GM12878 (cell line): ENCODE measurements around the gene ZNF17. TPM values are rescaled to one million over a fixed set of nuclear protein-coding genes. Genes with fewer than 3 reads are reported as not detected.

Experiments used
- ATAC-seq: fragments of 200-7000 bp; cut with Tn5 transposase; 3 replicates; pipeline ENCODE4 v1.9.1; 2020; ENCODE audit warnings: mild to moderate bottlenecking, moderate library complexity
- BruUV-seq: library from RNA; stranded (reverse); fragments of 400-500 nt; replicated peaks from 2 replicates; lab custom pipeline; 2021; lab: Mats Ljungman, UMichigan
- CTCF ChIA-PET: fragments of 300-600 bp; sonication (Branson Sonifier 250); formaldehyde crosslinking; extraction: SDS; loops from one replicate; lab custom pipeline; 2021; ENCODE audit warnings: inconsistent platforms; lab: Yijun Ruan, JAX
- POLR2A ChIA-PET: fragments of 350-600 bp; formaldehyde crosslinking; extraction: SDS; loops from one replicate; lab custom pipeline; 2021; ENCODE audit warnings: inconsistent platforms; lab: Charles Lee
- RAD21 ChIA-PET: fragments of 300-600 bp; sonication (Branson Sonifier 250); formaldehyde crosslinking; loops from one replicate; lab custom pipeline; 2023; ENCODE audit warnings: antibody characterized with exemption; ENCODE audit not compliant: unreplicated experiment; lab: Charles Lee
- SMC1A ChIA-PET: fragments of 300-600 bp; sonication (Branson Sonifier 250); formaldehyde crosslinking; loops from one replicate; lab custom pipeline; 2023; ENCODE audit not compliant: unreplicated experiment, uncharacterized antibody; lab: Charles Lee
- DNase-seq: peaks from one replicate; pipeline ENCODE4 v3.0.0-alpha.2; 2011; ENCODE audit warnings: low read depth, low spot score
- FAIRE-seq: peaks from 3 replicates; lab custom pipeline; 2011; peaks lifted over from hg19 to GRCh38; lab: Jason Lieb, UNC
- H2AFZ ChIP-seq: 2 replicates; pipeline ENCODE4 v1.6.0; 2011; ENCODE audit warnings: low read depth, low read length, control low read depth; ENCODE audit not compliant: control insufficient read depth
- H3K27ac ChIP-seq: 2 replicates; pipeline ENCODE4 v1.5.1; 2011; ENCODE audit warnings: control low read depth; ENCODE audit not compliant: control insufficient read depth, insufficient read depth
- H3K27me3 ChIP-seq, 2 experiments: replicated peaks in 1 of 2; 2 replicates each; pipeline versions ENCODE4 v1.6.0 to v1.6.1; 2011; ENCODE audit warnings: low read length in 1 of 2; ENCODE audit not compliant: control insufficient read depth in 2 of 2, insufficient read depth in 2 of 2
- H3K36me3 ChIP-seq, 2 experiments: 2 replicates each; pipeline ENCODE4 v1.5.1; 2011; ENCODE audit warnings: low read length in 1 of 2; ENCODE audit not compliant: control insufficient read depth in 2 of 2, insufficient read depth in 2 of 2
- H3K4me1 ChIP-seq: 2 replicates; pipeline ENCODE4 v1.6.1; 2011; ENCODE audit warnings: mild to moderate bottlenecking, low read length, moderate library complexity, mixed read lengths; ENCODE audit not compliant: control insufficient read depth, insufficient read depth
- H3K4me2 ChIP-seq: 2 replicates; pipeline ENCODE4 v1.6.0; 2011; ENCODE audit warnings: control low read depth; ENCODE audit not compliant: control insufficient read depth, insufficient read depth
- H3K4me3 ChIP-seq: fragments of 200-600 bp; sonication (generic); 2 replicates; pipeline ENCODE4 v1.5.1; 2016
- H3K79me2 ChIP-seq: 2 replicates; pipeline ENCODE4 v1.6.0; 2011; ENCODE audit warnings: low read length; ENCODE audit not compliant: control insufficient read depth, insufficient read depth
- H3K9ac ChIP-seq: 2 replicates; pipeline ENCODE4 v1.8.0; 2011; ENCODE audit warnings: low read length, control low read depth, mixed read lengths; ENCODE audit not compliant: control insufficient read depth, insufficient read depth
- H3K9me3 ChIP-seq: replicated peaks from 3 replicates; pipeline ENCODE4 v1.5.1; 2011; ENCODE audit warnings: mild to moderate bottlenecking, low read length; ENCODE audit not compliant: control insufficient read depth, insufficient read depth
- H4K20me1 ChIP-seq: 2 replicates; pipeline ENCODE4 v1.6.0; 2011; ENCODE audit not compliant: control insufficient read depth, insufficient read depth
- BACH1 ChIP-seq: fragments of 450-650 bp; IDR thresholded peaks from 2 replicates; pipeline ENCODE4 v1.6.1; 2017; ENCODE audit warnings: mild to moderate bottlenecking, borderline replicate concordance
- MTA2 ChIP-seq: fragments of 450-650 bp; IDR thresholded peaks from 2 replicates; pipeline ENCODE4 v1.6.1; 2016; ENCODE audit warnings: low read depth, mild to moderate bottlenecking, moderate library complexity
- NBN ChIP-seq: fragments of 450-650 bp; IDR thresholded peaks from 2 replicates; pipeline ENCODE4 v1.6.1; 2016
- RELA ChIP-seq: fragments of 450-650 bp; IDR thresholded peaks from 2 replicates; pipeline ENCODE4 v1.8.0; 2014; ENCODE audit warnings: borderline replicate concordance; ENCODE audit not compliant: partially characterized antibody
- SIN3A ChIP-seq: IDR thresholded peaks from 2 replicates; pipeline ENCODE4 v1.6.1; 2012; ENCODE audit warnings: low read depth, low read length, improper control_type of control experiment
- SREBF1 ChIP-seq: IDR thresholded peaks from 2 replicates; pipeline ENCODE4 v1.6.1; 2012; ENCODE audit warnings: mild to moderate bottlenecking, low read length
- SRF ChIP-seq, 2 experiments: IDR thresholded peaks; 2 replicates each; pipeline ENCODE4 v1.6.1; 2011; ENCODE audit warnings: low read depth in 2 of 2, low read length in 2 of 2, mild to moderate bottlenecking in 1 of 2, moderate library complexity in 1 of 2
- TARDBP ChIP-seq: IDR thresholded peaks from 2 replicates; pipeline ENCODE4 v1.6.1; 2016; ENCODE audit warnings: borderline replicate concordance
- TCF7 ChIP-seq: IDR thresholded peaks from 2 replicates; pipeline ENCODE4 v1.6.1; 2014; ENCODE audit warnings: antibody characterized with exemption, borderline replicate concordance
- ZSCAN29 ChIP-seq: fragments of 450-650 bp; IDR thresholded peaks from 2 replicates; pipeline ENCODE4 v1.6.1; 2017; ENCODE audit warnings: mild to moderate bottlenecking, moderate library complexity
- WGBS: methylation state at CpG from one replicate; pipeline ENCODE4 v1.1.6; 2016; ENCODE audit warnings: low lambda C conversion rate; ENCODE audit not compliant: insufficient replicate concordance, insufficient coverage; ENCODE audit errors: missing lambda C conversion rate; 5-methylcytosine and 5-hydroxymethylcytosine counted together
- in situ Hi-C: fragments of 300-500 bp; cut with MboI; formaldehyde crosslinking; loops from 9 replicates; pipeline ENCODE4 v1.14.3; 2018; ENCODE audit warnings: mixed read lengths
- intact Hi-C: fragments of 100-400 bp; cut with micrococcal nuclease; formaldehyde crosslinking; loops from one replicate; pipeline ENCODE4 v1.14.2; 2022; ENCODE audit not compliant: unreplicated experiment
- polyA plus RNA-seq, 11 experiments: library from polyadenylated mRNA; depleted of rRNA in 4 of 11; unstranded in 6 of 11; stranded (reverse) in 5 of 11; fragments of >200 nt; fragmentation: Nextera tagmentation in 4 of 11; fragmentation: Illumina TruSeq in 1 of 11; extraction: Ambion mirVana in 4 of 11; extraction: Trizol in 1 of 11; gene quantifications; 1 replicate in 1 of 11; 2 replicates in 10 of 11; pipeline versions ENCODE4 v1.2.1 to v1.2.3, GENCODE V29; 2011 to 2016; ENCODE audit warnings: inconsistent platforms in 2 of 11, missing spikeins in 2 of 11, low read depth in 1 of 11
- total RNA-seq, 4 experiments: library from RNA; depleted of rRNA in 3 of 4; stranded (reverse); fragments of >200 nt in 3 of 4; fragmentation: Illumina TruSeq in 1 of 4; extraction: Trizol in 1 of 4; gene quantifications; 2 replicates each; pipeline versions ENCODE4 v1.2.1 to v1.2.3, GENCODE V29; 2013 to 2021
- TF ChIP-seq, protein P1 (sequence below): fragments of 450-650 bp; IDR thresholded peaks from 2 replicates; pipeline ENCODE4 v1.6.1; 2018; ENCODE audit warnings: borderline replicate concordance, mild to moderate bottlenecking; ENCODE audit not compliant: partially characterized antibody
- TF ChIP-seq, protein P2 (sequence below): fragments of 450-650 bp; IDR thresholded peaks from 2 replicates; pipeline ENCODE4 v1.6.1; 2017; ENCODE audit warnings: low read depth, mild to moderate bottlenecking, moderate library complexity
- TF ChIP-seq, protein P3 (sequence below): fragments of 450-650 bp; IDR thresholded peaks from 2 replicates; pipeline ENCODE4 v1.6.1; 2016; ENCODE audit warnings: mild to moderate bottlenecking
- TF ChIP-seq, protein P4 (sequence below): IDR thresholded peaks from 2 replicates; pipeline ENCODE4 v1.6.1; 2012; ENCODE audit warnings: low read depth, low read length, improper control_type of control experiment
- TF ChIP-seq, protein P5 (sequence below): fragments of 450-650 bp; IDR thresholded peaks from 2 replicates; pipeline ENCODE4 v1.6.1; 2017; ENCODE audit warnings: mild to moderate bottlenecking

The ZNF17 gene
- total and polyA plus RNA-seq, 10 of the 15 experiments (the other 5 are each of a cell fraction or from before 2014, with no cell fraction given), result 4.4 to 11.3 (median 7.8) TPM

DNA sequence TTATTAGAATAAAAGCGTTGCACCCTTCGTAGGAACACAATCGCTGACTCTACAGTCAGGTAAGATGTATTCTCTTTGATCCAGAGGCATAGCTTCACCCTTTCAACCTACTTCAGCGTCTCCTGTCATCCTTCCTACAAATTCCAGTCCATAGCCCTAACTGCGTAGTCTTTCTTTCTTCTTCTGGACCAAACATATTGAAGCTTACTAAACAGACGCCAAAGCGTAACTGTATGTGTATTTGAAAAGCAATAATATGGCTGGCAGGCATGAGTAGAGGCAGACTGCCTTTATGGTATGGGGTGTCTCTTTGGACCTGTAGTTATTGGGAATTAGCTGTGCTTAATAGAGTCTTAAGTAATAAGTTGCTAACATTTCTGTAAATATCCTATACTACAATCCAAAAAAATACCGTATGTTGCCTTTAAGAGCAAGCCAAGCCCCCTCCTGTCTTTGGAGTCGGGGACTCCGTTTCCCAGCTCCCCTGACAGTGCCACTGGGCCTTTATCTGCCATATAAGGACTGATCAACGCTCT, 21.7 kb upstream of the ZNF17 start:
- H3K27me3 ChIP-seq, result no peaks in the 10 kb centered on the region
- BruUV-seq, result TSS peak; percentile 66
- FAIRE-seq (no peak), ATAC-seq (no peak), DNase-seq (no peak)
- peaks cover 2 to 10% of the 10 kb centered on the region in 2 experiments; a peak in 2 of 4 replicates for H3K36me3 ChIP-seq
- peak overlapping the region; percentile 74 for H3K27ac ChIP-seq
- H3K79me2 ChIP-seq, result peaks cover 36% of the 10 kb centered on the region
- WGBS, result 63% methylated on average over 11 of the region's 11 CpGs
- ChIA-PET POLR2A (interaction anchor here (0.5 to 1.5 kb wide), 4 partner anchors 22 to 45 kb away, joined by 3 to 6 read pairs (median 4); partner anchors contain the start of genes TRAPPC2B, ZNF304 and ZNF547), RAD21 (interaction anchor here (0.6 to 1.2 kb wide), 5 partner anchors 9 to 63 kb away, joined by 3 to 5 read pairs (median 3); partner anchors contain the start of genes ZNF304 and ZNF749), CTCF (interaction anchor here (0.8 to 2.0 kb wide), 8 partner anchors 13 to 318 kb away, joined by 3 to 7 read pairs (median 4); partner anchors contain the start of genes TRAPPC2B and ZNF547), SMC1A (interaction anchor here (0.6 to 1.4 kb wide), 6 partner anchors 9 to 222 kb away, joined by 3 to 7 read pairs (median 5); partner anchors contain the start of genes DUXA and ZNF304)
- H3K4me1 ChIP-seq, result peaks cover 7% of the 10 kb centered on the region; the same call in 1 of the 2 replicates
- H4K20me1 ChIP-seq, result no peaks in the 10 kb centered on the region
- in situ Hi-C loops, result no loop called here
- intact Hi-C loops, result loop anchor here (1.0 kb wide), 1 partner anchor 26 kb away; the partner anchor contains the start of genes TRAPPC2B and ZNF547
- peak overlapping the region; percentile 63 for H3K9ac ChIP-seq
- H3K4me2 ChIP-seq, result peak overlapping the region; percentile 81
- H3K4me3 ChIP-seq, result peak overlapping the region; percentile 40; the same call in 1 of the 2 replicates
- peaks cover 4% of the 10 kb centered on the region; the same call in 2 of the 3 replicates for H3K9me3 ChIP-seq
- peak overlapping the region; percentile 97 for H2AFZ ChIP-seq
- TF ChIP-seq, protein P1, sequence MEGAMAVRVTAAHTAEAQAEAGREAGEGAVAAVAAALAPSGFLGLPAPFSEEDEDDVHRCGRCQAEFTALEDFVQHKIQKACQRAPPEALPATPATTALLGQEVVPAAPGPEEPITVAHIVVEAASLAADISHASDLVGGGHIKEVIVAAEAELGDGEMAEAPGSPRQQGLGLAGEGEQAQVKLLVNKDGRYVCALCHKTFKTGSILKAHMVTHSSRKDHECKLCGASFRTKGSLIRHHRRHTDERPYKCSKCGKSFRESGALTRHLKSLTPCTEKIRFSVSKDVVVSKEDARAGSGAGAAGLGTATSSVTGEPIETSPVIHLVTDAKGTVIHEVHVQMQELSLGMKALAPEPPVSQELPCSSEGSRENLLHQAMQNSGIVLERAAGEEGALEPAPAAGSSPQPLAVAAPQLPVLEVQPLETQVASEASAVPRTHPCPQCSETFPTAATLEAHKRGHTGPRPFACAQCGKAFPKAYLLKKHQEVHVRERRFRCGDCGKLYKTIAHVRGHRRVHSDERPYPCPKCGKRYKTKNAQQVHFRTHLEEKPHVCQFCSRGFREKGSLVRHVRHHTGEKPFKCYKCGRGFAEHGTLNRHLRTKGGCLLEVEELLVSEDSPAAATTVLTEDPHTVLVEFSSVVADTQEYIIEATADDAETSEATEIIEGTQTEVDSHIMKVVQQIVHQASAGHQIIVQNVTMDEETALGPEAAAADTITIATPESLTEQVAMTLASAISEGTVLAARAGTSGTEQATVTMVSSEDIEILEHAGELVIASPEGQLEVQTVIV, result peak; percentile 56
- peak; percentile 11; the same call in 1 of the 2 replicates for TF ChIP-seq TARDBP
- no peak for TF ChIP-seq BACH1
- TF ChIP-seq RELA, result peak; percentile 52
- peak; percentile 97 to 99 for TF ChIP-seq SRF (IDR thresholded peaks at IDR 0.05; ENCODE audit: low read depth in 2 of 2, low read length in 2 of 2)
- no peak for TF ChIP-seq ZSCAN29
- TF ChIP-seq, protein P2, sequence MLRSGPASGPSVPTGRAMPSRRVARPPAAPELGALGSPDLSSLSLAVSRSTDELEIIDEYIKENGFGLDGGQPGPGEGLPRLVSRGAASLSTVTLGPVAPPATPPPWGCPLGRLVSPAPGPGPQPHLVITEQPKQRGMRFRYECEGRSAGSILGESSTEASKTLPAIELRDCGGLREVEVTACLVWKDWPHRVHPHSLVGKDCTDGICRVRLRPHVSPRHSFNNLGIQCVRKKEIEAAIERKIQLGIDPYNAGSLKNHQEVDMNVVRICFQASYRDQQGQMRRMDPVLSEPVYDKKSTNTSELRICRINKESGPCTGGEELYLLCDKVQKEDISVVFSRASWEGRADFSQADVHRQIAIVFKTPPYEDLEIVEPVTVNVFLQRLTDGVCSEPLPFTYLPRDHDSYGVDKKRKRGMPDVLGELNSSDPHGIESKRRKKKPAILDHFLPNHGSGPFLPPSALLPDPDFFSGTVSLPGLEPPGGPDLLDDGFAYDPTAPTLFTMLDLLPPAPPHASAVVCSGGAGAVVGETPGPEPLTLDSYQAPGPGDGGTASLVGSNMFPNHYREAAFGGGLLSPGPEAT, result peak; percentile 75; the same call in 1 of the 2 replicates
- no peak for TF ChIP-seq NBN
- TF ChIP-seq, protein P3, sequence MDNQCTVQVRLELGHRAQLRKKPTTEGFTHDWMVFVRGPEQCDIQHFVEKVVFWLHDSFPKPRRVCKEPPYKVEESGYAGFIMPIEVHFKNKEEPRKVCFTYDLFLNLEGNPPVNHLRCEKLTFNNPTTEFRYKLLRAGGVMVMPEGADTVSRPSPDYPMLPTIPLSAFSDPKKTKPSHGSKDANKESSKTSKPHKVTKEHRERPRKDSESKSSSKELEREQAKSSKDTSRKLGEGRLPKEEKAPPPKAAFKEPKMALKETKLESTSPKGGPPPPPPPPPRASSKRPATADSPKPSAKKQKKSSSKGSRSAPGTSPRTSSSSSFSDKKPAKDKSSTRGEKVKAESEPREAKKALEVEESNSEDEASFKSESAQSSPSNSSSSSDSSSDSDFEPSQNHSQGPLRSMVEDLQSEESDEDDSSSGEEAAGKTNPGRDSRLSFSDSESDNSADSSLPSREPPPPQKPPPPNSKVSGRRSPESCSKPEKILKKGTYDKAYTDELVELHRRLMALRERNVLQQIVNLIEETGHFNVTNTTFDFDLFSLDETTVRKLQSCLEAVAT, result peak; percentile 89
- TF ChIP-seq TCF7, result no peak
- TF ChIP-seq, protein P4, sequence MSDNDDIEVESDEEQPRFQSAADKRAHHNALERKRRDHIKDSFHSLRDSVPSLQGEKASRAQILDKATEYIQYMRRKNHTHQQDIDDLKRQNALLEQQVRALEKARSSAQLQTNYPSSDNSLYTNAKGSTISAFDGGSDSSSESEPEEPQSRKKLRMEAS, result no peak
- TF ChIP-seq MTA2, result 0 out of 2 replicates have a peak, but pooled peaks have one; percentile 7
- no peak for TF ChIP-seq SIN3A
- TF ChIP-seq SREBF1, result 0 out of 2 replicates have a peak, but pooled peaks have one; percentile 80
- TF ChIP-seq, protein P5, sequence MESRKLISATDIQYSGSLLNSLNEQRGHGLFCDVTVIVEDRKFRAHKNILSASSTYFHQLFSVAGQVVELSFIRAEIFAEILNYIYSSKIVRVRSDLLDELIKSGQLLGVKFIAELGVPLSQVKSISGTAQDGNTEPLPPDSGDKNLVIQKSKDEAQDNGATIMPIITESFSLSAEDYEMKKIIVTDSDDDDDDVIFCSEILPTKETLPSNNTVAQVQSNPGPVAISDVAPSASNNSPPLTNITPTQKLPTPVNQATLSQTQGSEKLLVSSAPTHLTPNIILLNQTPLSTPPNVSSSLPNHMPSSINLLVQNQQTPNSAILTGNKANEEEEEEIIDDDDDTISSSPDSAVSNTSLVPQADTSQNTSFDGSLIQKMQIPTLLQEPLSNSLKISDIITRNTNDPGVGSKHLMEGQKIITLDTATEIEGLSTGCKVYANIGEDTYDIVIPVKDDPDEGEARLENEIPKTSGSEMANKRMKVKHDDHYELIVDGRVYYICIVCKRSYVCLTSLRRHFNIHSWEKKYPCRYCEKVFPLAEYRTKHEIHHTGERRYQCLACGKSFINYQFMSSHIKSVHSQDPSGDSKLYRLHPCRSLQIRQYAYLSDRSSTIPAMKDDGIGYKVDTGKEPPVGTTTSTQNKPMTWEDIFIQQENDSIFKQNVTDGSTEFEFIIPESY, result no peak
